ENCODE measurements around the gene RUNX2. TPM values are rescaled to one million over a fixed set of nuclear protein-coding genes. Genes with fewer than 3 reads are reported as not detected.

The RUNX2 gene
- total and polyA plus RNA-seq, 9 of the 15 experiments (the other 6 are each of a cell fraction or from before 2014, with no cell fraction given) = 0.29 to 1.00 (median 0.43) TPM

- TF ChIP-seq ZFP30 (CRISPR knock-in tag; IDR thresholded peaks at IDR 0.05; ENCODE audit: borderline replicate concordance) (no peak), POLR2AphosphoS2 (IDR thresholded peaks at IDR 0.05; ENCODE audit: low read length) (no peak), ZNF79 (CRISPR knock-in tag; IDR thresholded peaks at IDR 0.05; ENCODE audit: low read depth) (0 out of 2 replicates have a peak, but pooled peaks have one; percentile 8), ZNF445 (CRISPR knock-in tag; IDR thresholded peaks at IDR 0.05; ENCODE audit: low read depth) (no peak), STAG1 (CRISPR knock-in tag; IDR thresholded peaks at IDR 0.05; ENCODE audit: borderline replicate concordance) (no peak), REST (IDR thresholded peaks at IDR 0.05; ENCODE audit: borderline replicate concordance) (peak; percentile 48; the same call in 1 of the 2 replicates), REST (CRISPR knock-in tag; IDR thresholded peaks at IDR 0.05; ENCODE audit: low read depth) (no peak), CBX3 (IDR thresholded peaks at IDR 0.05; ENCODE audit: borderline replicate concordance in 1 of 2, low read length in 2 of 2) (peak in 1 of 2 experiments; percentile 87; a peak in 2 of 3 replicates), RCOR1 (IDR thresholded peaks at IDR 0.05; ENCODE audit: borderline replicate concordance in 1 of 2, low read depth in 2 of 2, low read length in 2 of 2) (peak in 1 of 2 experiments; percentile 83; a peak in 1 of 4 replicates), CTBP1 (IDR thresholded peaks at IDR 0.05; ENCODE audit: borderline replicate concordance) (peak; percentile 86), L3MBTL2 (IDR thresholded peaks at IDR 0.05) (peak; percentile 98), ZC3H11A (IDR thresholded peaks at IDR 0.05; ENCODE audit: low read depth, low read length) (no peak), HMGXB4 (CRISPR knock-in tag; IDR thresholded peaks at IDR 0.05) (no peak), NR3C1 (CRISPR knock-in tag; IDR thresholded peaks at IDR 0.05) (no peak), RHOXF2B (CRISPR knock-in tag; conservative IDR thresholded peaks at IDR 0.05) (peak; percentile 56; the same call in 1 of the 2 replicates), ZNF740 (CRISPR knock-in tag; IDR thresholded peaks at IDR 0.05) (peak; percentile 28; the same call in 1 of the 2 replicates), ZNF740 (tag; IDR thresholded peaks at IDR 0.05) (peak in 1 of 2 experiments; percentile 67; a peak in 1 of 4 replicates)
Observed at GRCh38 chr6:45445749-45446549, 117.8 kb downstream of the RUNX2 start (continued).

All from K562 (cell line).